ENCODE data around the gene OSBPL1A. TPM values are rescaled to one million over a fixed set of nuclear protein-coding genes. Genes with fewer than 3 reads are reported as not detected.

The OSBPL1A gene
- total and polyA plus RNA-seq, 10 of the 15 experiments (the other 5 are each of a cell fraction or from before 2014, with no cell fraction given), result 0.02 to 0.83 (median 0.11) TPM; not detected in 6

DNA sequence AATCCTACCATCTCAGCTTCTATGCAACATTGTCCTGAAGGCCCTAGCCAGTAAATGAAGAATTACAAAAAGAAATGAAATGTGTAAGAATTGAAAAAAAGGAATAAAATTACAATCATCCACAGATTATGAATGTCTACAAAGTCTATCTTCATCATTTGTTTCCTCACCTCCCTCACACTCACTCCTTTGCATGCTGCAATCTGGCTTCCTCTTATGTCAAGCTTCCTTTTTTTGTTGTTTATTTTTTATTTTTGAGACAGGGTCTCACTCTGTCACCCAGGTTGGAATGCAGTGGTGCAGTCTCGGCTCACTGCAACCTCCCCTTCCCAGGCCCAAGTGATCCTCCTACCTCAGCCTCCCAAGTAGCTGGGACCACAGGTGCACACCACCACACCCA is 129.7 kb downstream of the OSBPL1A start (continued):
- no peak for TF ChIP-seq ETV6 (conservative IDR thresholded peaks at IDR 0.05 in 1 of 2, IDR thresholded peaks at IDR 0.05 in 1 of 2; ENCODE audit: borderline replicate concordance in 1 of 2, low read depth in 1 of 2)

DNA sequence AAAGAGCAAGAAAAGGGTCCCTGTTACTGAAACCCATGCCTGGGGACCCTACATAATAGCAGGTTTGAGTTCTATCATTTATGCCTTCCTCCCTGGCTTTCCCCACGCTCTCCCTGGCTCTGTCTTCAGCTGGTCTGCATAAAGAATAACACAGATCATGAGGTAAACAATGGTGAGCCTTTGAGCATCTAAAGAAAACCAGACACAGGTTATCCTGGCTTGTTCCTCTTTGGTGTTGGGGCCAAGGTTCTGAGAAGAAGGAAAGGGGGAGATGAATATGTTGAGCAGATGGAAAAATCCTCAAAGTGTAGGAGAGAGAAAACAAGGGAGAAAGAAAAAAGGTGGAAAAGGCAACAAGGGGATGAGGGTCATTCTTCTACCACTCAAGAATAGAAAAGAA is 131.5 kb downstream of the OSBPL1A start:
- ChIA-PET SMC1A (ENCODE audit: uncharacterized antibody, unreplicated experiment) (no interaction called here), CTCF (no interaction called here), RAD21 (ENCODE audit: unreplicated experiment) (no interaction called here), POLR2A (no interaction called here)
- Histone ChIP-seq H3K9ac (ENCODE audit: control insufficient read depth, insufficient read depth, low read length) (no peak overlapping the region), H3K4me1 (ENCODE audit: control insufficient read depth, insufficient read depth, low read length) (no peaks in the 10 kb centered on the region), H3K4me3 (no peak overlapping the region), H3K9me3 (replicated peaks; ENCODE audit: control insufficient read depth, insufficient read depth, low read length) (no peaks in the 10 kb centered on the region), H4K20me1 (ENCODE audit: control insufficient read depth, insufficient read depth) (no peaks in the 10 kb centered on the region), H3K4me2 (ENCODE audit: control insufficient read depth, insufficient read depth) (no peak overlapping the region), H3K27ac (ENCODE audit: control insufficient read depth, insufficient read depth) (no peak overlapping the region), H2AFZ (ENCODE audit: control insufficient read depth, low read depth, low read length) (no peak overlapping the region), H3K27me3 (replicated peaks in 1 of 2; ENCODE audit: control insufficient read depth in 2 of 2, insufficient read depth in 2 of 2, low read length in 1 of 2) (peaks cover 4 to 9% of the 10 kb centered on the region in 2 experiments; a peak in 3 of 4 replicates), H3K36me3 (ENCODE audit: control insufficient read depth in 2 of 2, insufficient read depth in 2 of 2, low read length in 1 of 2) (no peaks in the 10 kb centered on the region), H3K79me2 (ENCODE audit: control insufficient read depth, insufficient read depth, low read length) (no peaks in the 10 kb centered on the region)
- FAIRE-seq (no peak), ATAC-seq (no peak), DNase-seq (ENCODE audit: low read depth, low spot score) (no peak)
- no TSS peak for BruUV-seq (replicated peaks)
- in situ Hi-C loops (cut with MboI), result no loop called here
- TF ChIP-seq YY1 (IDR thresholded peaks at IDR 0.05; ENCODE audit: low read depth, low read length) (no peak), ESRRA (IDR thresholded peaks at IDR 0.05; ENCODE audit: low read length) (no peak), BRCA1 (IDR thresholded peaks at IDR 0.05; ENCODE audit: low read depth, low read length) (no peak), SUZ12 (IDR thresholded peaks at IDR 0.05; ENCODE audit: unreplicated experiment) (no peak), CHD2 (IDR thresholded peaks at IDR 0.05; ENCODE audit: borderline replicate concordance, low read depth, low read length) (no peak), ETV6 (conservative IDR thresholded peaks at IDR 0.05 in 1 of 2, IDR thresholded peaks at IDR 0.05 in 1 of 2; ENCODE audit: borderline replicate concordance in 1 of 2, low read depth in 1 of 2) (no peak), EGR1 (IDR thresholded peaks at IDR 0.05; ENCODE audit: borderline replicate concordance in 1 of 2, low read depth in 2 of 2, low read length in 2 of 2) (no peak), BACH1 (IDR thresholded peaks at IDR 0.05; ENCODE audit: borderline replicate concordance) (no peak)
- intact Hi-C loops (cut with micrococcal nuclease; ENCODE audit: unreplicated experiment), result no loop called here
- 0% methylated on average over 1 of the region's 1 CpG for WGBS (ENCODE audit: insufficient coverage, insufficient replicate concordance, low lambda C conversion rate, missing lambda C conversion rate)
